HepG2 (cell line): ENCODE measurements around the gene SPACA9. TPM values are rescaled to one million over a fixed set of nuclear protein-coding genes. Genes with fewer than 3 reads are reported as not detected.

Experiments used
- ATAD3A ChIP-seq: sonication (generic); formaldehyde crosslinking; IDR thresholded peaks from 2 replicates; pipeline ENCODE4 v1.4.0; 2020; ENCODE audit warnings: missing genetic modification reagents
- ELF4 ChIP-seq: sonication (generic); formaldehyde crosslinking; IDR thresholded peaks from 2 replicates; pipeline ENCODE4 v1.5.0; 2020; ENCODE audit warnings: missing genetic modification reagents, mild to moderate bottlenecking, moderate library complexity, borderline replicate concordance
- HNRNPLL ChIP-seq: fragments of 200-400 bp; formaldehyde crosslinking; IDR thresholded peaks from 2 replicates; pipeline ENCODE4 v1.6.1; 2017; ENCODE audit warnings: mild to moderate bottlenecking, low read depth, low read length; ENCODE audit not compliant: poor library complexity, severe bottlenecking
- MXD3 ChIP-seq: IDR thresholded peaks from 2 replicates; pipeline ENCODE4 v1.6.1; 2016; ENCODE audit warnings: mild to moderate bottlenecking, missing biosample characterization, missing genetic modification reagents
- MYNN ChIP-seq: sonication (generic); formaldehyde crosslinking; IDR thresholded peaks from 2 replicates; pipeline ENCODE4 v1.4.0; 2020; ENCODE audit warnings: mild to moderate bottlenecking, low read depth, missing genetic modification reagents
- NCOR1 ChIP-seq: fragments of 200-600 bp; sonication (generic); IDR thresholded peaks from 2 replicates; pipeline ENCODE4 v1.7.0; 2017; ENCODE audit warnings: antibody characterized with exemption, low read length, borderline replicate concordance
- NONO ChIP-seq, 2 experiments: fragments of 450-650 bp in 1 of 2; sonication (generic) in 1 of 2; formaldehyde crosslinking in 1 of 2; IDR thresholded peaks in 1 of 2; conservative IDR thresholded peaks in 1 of 2; 2 replicates each; pipeline versions ENCODE4 v1.6.1 to v1.8.0; 2017 to 2022; ENCODE audit warnings: mild to moderate bottlenecking in 1 of 2, missing genetic modification reagents in 1 of 2, moderate library complexity in 1 of 2
- NR2F6 ChIP-seq, 2 experiments: IDR thresholded peaks; 2 replicates each; pipeline ENCODE4 v1.6.1; 2016; ENCODE audit warnings: antibody characterized with exemption in 1 of 2, mild to moderate bottlenecking in 1 of 2
- POLR2G ChIP-seq: fragments of 200-400 bp; formaldehyde crosslinking; IDR thresholded peaks from 2 replicates; pipeline ENCODE4 v1.6.1; 2018; ENCODE audit warnings: mild to moderate bottlenecking, low read depth, low read length, moderate library complexity
- RBM39 ChIP-seq: fragments of 200-400 bp; formaldehyde crosslinking; IDR thresholded peaks from one replicate; pipeline ENCODE4 v1.6.1; 2018; ENCODE audit warnings: antibody characterized with exemption, mild to moderate bottlenecking, low read depth, low read length; ENCODE audit not compliant: poor library complexity, severe bottlenecking
- RFX1 ChIP-seq: fragments of 450-650 bp; IDR thresholded peaks from 2 replicates; pipeline ENCODE4 v1.6.1; 2017
- SAP130 ChIP-seq: IDR thresholded peaks from 2 replicates; pipeline ENCODE4 v1.6.1; 2016; ENCODE audit warnings: low read depth
- SIX4 ChIP-seq: sonication (generic); formaldehyde crosslinking; IDR thresholded peaks from 2 replicates; pipeline ENCODE4 v1.4.0; 2020; ENCODE audit warnings: missing genetic modification reagents
- SNAI1 ChIP-seq: sonication (generic); formaldehyde crosslinking; IDR thresholded peaks from 2 replicates; pipeline ENCODE4 v1.5.0; 2020; ENCODE audit warnings: mild to moderate bottlenecking, missing genetic modification reagents, borderline replicate concordance
- THAP11 ChIP-seq: IDR thresholded peaks from 2 replicates; pipeline ENCODE4 v1.6.1; 2016; ENCODE audit warnings: missing biosample characterization, missing genetic modification reagents
- TSC22D2 ChIP-seq: sonication (generic); formaldehyde crosslinking; IDR thresholded peaks from 2 replicates; pipeline ENCODE4 v1.5.1; 2020; ENCODE audit warnings: missing genetic modification reagents, mild to moderate bottlenecking, borderline replicate concordance
- ZBTB14 ChIP-seq: sonication (generic); formaldehyde crosslinking; IDR thresholded peaks from 2 replicates; pipeline ENCODE4 v1.4.0; 2020; ENCODE audit warnings: missing genetic modification reagents
- ZFP82 ChIP-seq: sonication (generic); formaldehyde crosslinking; IDR thresholded peaks from 2 replicates; pipeline ENCODE4 v1.5.1; 2020; ENCODE audit warnings: mild to moderate bottlenecking, missing genetic modification reagents, borderline replicate concordance
- ZNF383 ChIP-seq: sonication (generic); formaldehyde crosslinking; IDR thresholded peaks from 2 replicates; pipeline ENCODE4 v1.4.0; 2020; ENCODE audit warnings: missing genetic modification reagents, mild to moderate bottlenecking, borderline replicate concordance
- ZNF574 ChIP-seq: sonication (generic); formaldehyde crosslinking; IDR thresholded peaks from 2 replicates; pipeline ENCODE4 v1.4.0; 2020; ENCODE audit warnings: missing genetic modification reagents
- ZNF776 ChIP-seq: sonication (generic); formaldehyde crosslinking; IDR thresholded peaks from 2 replicates; pipeline ENCODE4 v1.4.0; 2020; ENCODE audit warnings: mild to moderate bottlenecking, missing genetic modification reagents
- ZNF800 ChIP-seq: sonication (generic); formaldehyde crosslinking; IDR thresholded peaks from 2 replicates; pipeline ENCODE4 v1.4.0; 2020; ENCODE audit warnings: missing genetic modification reagents
- polyA plus RNA-seq, 8 experiments: library from polyadenylated mRNA; depleted of rRNA in 3 of 8; stranded (reverse) in 7 of 8; unstranded in 1 of 8; fragments of >200 nt; fragmentation: Illumina TruSeq in 4 of 8; extraction: Trizol in 4 of 8; gene quantifications; 2 replicates each; pipeline versions ENCODE4 v1.2.1 to v1.2.3, GENCODE V29; 2011 to 2016; ENCODE audit warnings: low read depth in 4 of 8, missing spikeins in 1 of 8, mixed read lengths in 1 of 8; ENCODE audit not compliant: insufficient read depth in 1 of 8
- total RNA-seq, 5 experiments: library from RNA; depleted of rRNA; stranded (reverse); fragments of >200 nt; fragmentation: Illumina TruSeq; extraction: Trizol; gene quantifications; 2 replicates each; pipeline ENCODE4 v1.2.3, GENCODE V29; 2016; ENCODE audit warnings: low read depth in 1 of 5

SPACA9 gene
- total and polyA plus RNA-seq, 2 of the 13 experiments (the other 11 are each of a cell fraction or from before 2014, with no cell fraction given): 0.15 to 0.38 TPM

- 0 out of 2 replicates have a peak, but pooled peaks have one; percentile 57 for TF ChIP-seq ZNF800 (CRISPR knock-in tag)
- TF ChIP-seq MYNN: no peak
- peak; percentile 58 for TF ChIP-seq POLR2G
- TF ChIP-seq ATAD3A: no peak
- no peak for TF ChIP-seq MXD3
- peak; percentile 84 for TF ChIP-seq THAP11
- no peak for TF ChIP-seq ELF4 (CRISPR knock-in tag)
- peak; percentile 32 for TF ChIP-seq HNRNPLL
- TF ChIP-seq SNAI1 (CRISPR knock-in tag): no peak
- peak; percentile 91 for TF ChIP-seq RFX1
- TF ChIP-seq NR2F6 (IDR thresholded peaks at IDR 0.05): no peak
- TF ChIP-seq NR2F6 (CRISPR knock-in tag; IDR thresholded peaks at IDR 0.05): peak; percentile 45; the same call in 1 of the 2 replicates
- TF ChIP-seq NCOR1: no peak
- peak; percentile 58 for TF ChIP-seq ZBTB14 (CRISPR knock-in tag)
- TF ChIP-seq RBM39: no peak
- TF ChIP-seq ZNF383 (CRISPR knock-in tag): no peak
- TF ChIP-seq NONO (IDR thresholded peaks at IDR 0.05): no peak
- TF ChIP-seq NONO (CRISPR knock-in tag; conservative IDR thresholded peaks at IDR 0.05): peak; percentile 61
- TF ChIP-seq SIX4: 0 out of 2 replicates have a peak, but pooled peaks have one; percentile 34
- TF ChIP-seq ZNF574 (CRISPR knock-in tag): peak; percentile 54
- TF ChIP-seq ZNF776 (CRISPR knock-in tag): no peak; the same call in 1 of the 2 replicates
- TF ChIP-seq TSC22D2 (CRISPR knock-in tag): no peak
- TF ChIP-seq ZFP82: no peak
- TF ChIP-seq SAP130 (CRISPR knock-in tag): peak; percentile 98
Observed at GRCh38 chr9:132877824-132878694, 639 bp upstream of the SPACA9 start, which contains the start of gene AK8 (continued).
